Ishikawa (cell line): Measurements from ENCODE around the gene RGL1.

Experiments used
- CEBPB ChIP-seq: IDR thresholded peaks from 2 replicates; pipeline ENCODE4 v1.6.1; 2012
- CREB1 ChIP-seq: IDR thresholded peaks from 2 replicates; pipeline ENCODE4 v1.6.1; 2012; ENCODE audit warnings: low read depth
- EGR1 ChIP-seq: IDR thresholded peaks from 2 replicates; pipeline ENCODE4 v1.6.1; 2012
- EP300 ChIP-seq: IDR thresholded peaks from 2 replicates; pipeline ENCODE4 v1.6.1; 2012; ENCODE audit warnings: borderline replicate concordance
- FOXM1 ChIP-seq: IDR thresholded peaks from 2 replicates; pipeline ENCODE4 v1.6.1; 2012; ENCODE audit warnings: low read depth, borderline replicate concordance
- NFIC ChIP-seq: IDR thresholded peaks from 2 replicates; pipeline ENCODE4 v1.6.1; 2012
- RAD21 ChIP-seq: IDR thresholded peaks from 2 replicates; pipeline ENCODE4 v1.6.1; 2012; ENCODE audit warnings: low read depth
- TAF1 ChIP-seq: IDR thresholded peaks from 2 replicates; pipeline ENCODE4 v1.6.1; 2012; ENCODE audit warnings: low read depth, mild to moderate bottlenecking
- TCF12 ChIP-seq: IDR thresholded peaks from 2 replicates; pipeline ENCODE4 v1.6.1; 2012; ENCODE audit warnings: low read depth
- TEAD4 ChIP-seq: IDR thresholded peaks from 2 replicates; pipeline ENCODE4 v1.6.1; 2012
- USF1 ChIP-seq: IDR thresholded peaks from 2 replicates; pipeline ENCODE4 v1.6.1; 2012
- YY1 ChIP-seq: IDR thresholded peaks from 2 replicates; pipeline ENCODE4 v1.6.1; 2012; ENCODE audit warnings: low read depth
- ZBTB7A ChIP-seq: IDR thresholded peaks from 2 replicates; pipeline ENCODE4 v1.6.1; 2012; ENCODE audit warnings: low read depth
- TF ChIP-seq, protein P1 (sequence below): IDR thresholded peaks from 2 replicates; pipeline ENCODE4 v1.6.1; 2012; ENCODE audit warnings: low read depth, mild to moderate bottlenecking
- TF ChIP-seq, protein P2 (sequence below): IDR thresholded peaks from 2 replicates; pipeline ENCODE4 v1.6.1; 2012

RGL1 gene

GRCh38 chr1:183925947-183926346 lies 121.0 kb downstream of the RGL1 start:
- TF ChIP-seq CREB1 = no peak
- no peak for TF ChIP-seq RAD21
- TF ChIP-seq EP300 = no peak
- no peak for TF ChIP-seq TAF1
- TF ChIP-seq YY1 = no peak
- no peak for TF ChIP-seq USF1
- TF ChIP-seq FOXM1 = no peak
- no peak for TF ChIP-seq CEBPB
- TF ChIP-seq ZBTB7A = no peak
- no peak for TF ChIP-seq TCF12

- TF ChIP-seq TAF1 (no peak), NFIC (no peak), TCF12 (no peak), TEAD4 (no peak), CREB1 (no peak), EGR1 (no peak), ZBTB7A (no peak), YY1 (no peak), EP300 (no peak), CEBPB (no peak)
Measured at GRCh38 chr1:183926983-183927382, 122.1 kb downstream of the RGL1 start.

GRCh38 chr1:183931646-183932271 lies 126.8 kb downstream of the RGL1 start:
- TF ChIP-seq FOXM1 (no peak), CREB1 (no peak), ZBTB7A (no peak), CEBPB (no peak), TEAD4 (no peak), EP300 (no peak), USF1 (no peak), YY1 (no peak), EGR1 (no peak), TAF1 (no peak), NFIC (no peak), RAD21 (no peak), TCF12 (no peak)
- TF ChIP-seq, protein P1, sequence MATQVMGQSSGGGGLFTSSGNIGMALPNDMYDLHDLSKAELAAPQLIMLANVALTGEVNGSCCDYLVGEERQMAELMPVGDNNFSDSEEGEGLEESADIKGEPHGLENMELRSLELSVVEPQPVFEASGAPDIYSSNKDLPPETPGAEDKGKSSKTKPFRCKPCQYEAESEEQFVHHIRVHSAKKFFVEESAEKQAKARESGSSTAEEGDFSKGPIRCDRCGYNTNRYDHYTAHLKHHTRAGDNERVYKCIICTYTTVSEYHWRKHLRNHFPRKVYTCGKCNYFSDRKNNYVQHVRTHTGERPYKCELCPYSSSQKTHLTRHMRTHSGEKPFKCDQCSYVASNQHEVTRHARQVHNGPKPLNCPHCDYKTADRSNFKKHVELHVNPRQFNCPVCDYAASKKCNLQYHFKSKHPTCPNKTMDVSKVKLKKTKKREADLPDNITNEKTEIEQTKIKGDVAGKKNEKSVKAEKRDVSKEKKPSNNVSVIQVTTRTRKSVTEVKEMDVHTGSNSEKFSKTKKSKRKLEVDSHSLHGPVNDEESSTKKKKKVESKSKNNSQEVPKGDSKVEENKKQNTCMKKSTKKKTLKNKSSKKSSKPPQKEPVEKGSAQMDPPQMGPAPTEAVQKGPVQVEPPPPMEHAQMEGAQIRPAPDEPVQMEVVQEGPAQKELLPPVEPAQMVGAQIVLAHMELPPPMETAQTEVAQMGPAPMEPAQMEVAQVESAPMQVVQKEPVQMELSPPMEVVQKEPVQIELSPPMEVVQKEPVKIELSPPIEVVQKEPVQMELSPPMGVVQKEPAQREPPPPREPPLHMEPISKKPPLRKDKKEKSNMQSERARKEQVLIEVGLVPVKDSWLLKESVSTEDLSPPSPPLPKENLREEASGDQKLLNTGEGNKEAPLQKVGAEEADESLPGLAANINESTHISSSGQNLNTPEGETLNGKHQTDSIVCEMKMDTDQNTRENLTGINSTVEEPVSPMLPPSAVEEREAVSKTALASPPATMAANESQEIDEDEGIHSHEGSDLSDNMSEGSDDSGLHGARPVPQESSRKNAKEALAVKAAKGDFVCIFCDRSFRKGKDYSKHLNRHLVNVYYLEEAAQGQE = no peak
- TF ChIP-seq, protein P2, sequence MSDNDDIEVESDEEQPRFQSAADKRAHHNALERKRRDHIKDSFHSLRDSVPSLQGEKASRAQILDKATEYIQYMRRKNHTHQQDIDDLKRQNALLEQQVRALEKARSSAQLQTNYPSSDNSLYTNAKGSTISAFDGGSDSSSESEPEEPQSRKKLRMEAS = no peak

DNA sequence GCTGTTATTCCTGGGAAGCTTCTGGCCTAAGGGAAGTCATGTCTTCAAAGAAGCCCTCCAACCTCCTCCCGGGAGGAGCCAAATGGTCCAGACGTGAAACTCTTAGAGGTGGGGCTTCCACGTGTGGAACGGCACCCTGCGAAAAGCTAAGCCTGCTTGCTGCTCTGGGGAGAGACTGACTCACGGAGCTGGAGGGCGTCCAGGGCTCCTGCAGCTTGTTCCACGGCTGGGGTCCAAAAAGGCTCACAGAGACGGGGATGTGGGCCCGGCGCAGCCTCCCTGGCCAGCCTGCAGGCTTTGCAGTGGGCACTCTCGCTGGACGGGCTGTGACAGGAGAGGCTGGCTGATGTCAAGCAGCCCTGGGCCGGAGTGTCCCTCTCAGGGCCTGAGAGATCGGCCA lies 127.5 kb downstream of the RGL1 start:
- TF ChIP-seq, protein P1 = no peak
- TF ChIP-seq, protein P2 = no peak
- TF ChIP-seq ZBTB7A = no peak

GRCh38 chr1:183933528-183934179 lies 128.7 kb downstream of the RGL1 start:
- TF ChIP-seq CEBPB (no peak), TAF1 (no peak), USF1 (no peak), RAD21 (no peak), EP300 (no peak), NFIC (no peak), FOXM1 (no peak), CREB1 (no peak), ZBTB7A (no peak), YY1 (no peak), TEAD4 (no peak), TCF12 (no peak), EGR1 (no peak)
- TF ChIP-seq, protein P2 = no peak
- TF ChIP-seq, protein P1 = no peak
